ENCODE results near the gene CCR5.

The CCR5 gene

GRCh38 chr3:46359733-46360493 lies 10.8 kb upstream of the CCR5 start:
- DNase-seq (ENCODE audit: low spot score) = no peak

- DNase-seq (ENCODE audit: low spot score) = no peak
These were observed 9.8 kb upstream of the CCR5 start for GRCh38 chr3:46360907-46361306.

DNA sequence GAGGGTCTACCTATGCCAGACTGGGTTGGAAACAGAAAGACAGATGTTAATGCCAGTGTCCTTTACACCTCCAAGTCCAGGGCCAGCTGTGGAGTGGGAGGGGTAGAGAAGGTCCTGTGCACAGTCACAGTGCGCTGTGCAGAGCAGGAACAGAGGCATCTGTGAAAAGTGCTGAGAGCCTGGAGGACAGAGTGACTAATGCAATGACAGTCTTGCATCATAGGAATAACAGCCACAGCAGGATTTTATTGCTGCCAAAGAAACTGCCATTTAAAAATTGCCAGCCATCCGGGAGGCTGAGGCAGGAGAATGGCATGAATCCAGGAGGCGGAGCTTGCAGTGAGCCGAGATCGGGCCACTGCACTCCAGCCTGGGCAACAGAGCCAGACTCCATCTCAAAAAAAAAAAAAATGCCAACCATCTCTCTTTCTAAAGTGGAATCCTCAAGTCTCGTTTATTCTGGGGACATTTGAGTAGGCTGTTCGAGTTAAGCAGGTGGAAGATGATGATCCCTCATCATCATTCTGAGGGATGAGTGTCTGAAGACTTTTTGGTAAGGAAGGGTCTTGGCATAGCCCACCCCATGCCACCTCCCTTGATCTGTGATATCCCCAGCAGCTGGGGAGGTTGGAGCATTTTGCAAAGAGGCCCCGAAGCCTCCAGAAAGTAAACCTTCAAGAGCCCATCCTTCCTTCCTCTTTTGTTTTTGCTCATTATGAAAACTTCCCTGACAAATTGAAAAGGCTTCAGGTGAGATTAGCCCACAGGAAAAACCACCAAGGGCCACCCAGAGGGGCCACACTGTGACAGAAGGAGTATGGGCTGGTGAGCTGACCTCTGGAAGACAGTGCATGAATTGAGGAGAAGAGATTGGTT lies 9.1 kb upstream of the CCR5 start:
- no peak for DNase-seq (ENCODE audit: low spot score)

DNA sequence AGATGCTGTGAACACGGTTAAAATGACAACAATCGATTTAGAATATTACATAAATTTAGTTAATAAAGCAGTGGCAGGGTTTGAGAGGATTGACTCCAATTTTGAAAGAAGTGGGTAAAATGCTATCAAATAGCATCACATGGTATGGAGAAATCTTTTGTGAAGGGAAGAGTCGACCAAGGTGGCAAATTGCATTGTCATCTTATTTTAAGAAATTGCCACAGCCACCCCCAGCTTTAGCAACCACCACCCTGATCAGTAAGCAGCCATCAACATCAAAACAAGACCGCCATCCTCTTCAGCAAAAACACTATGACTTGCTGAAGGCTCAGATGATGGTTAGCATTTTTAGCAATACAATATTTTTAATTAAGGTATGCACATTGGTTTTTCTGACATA lies 5.7 kb upstream of the CCR5 start:
- DNase-seq (ENCODE audit: low spot score) = no peak

- no peak for DNase-seq (ENCODE audit: low spot score)
These were observed 4.8 kb upstream of the CCR5 start for GRCh38 chr3:46365737-46366524.

DNA sequence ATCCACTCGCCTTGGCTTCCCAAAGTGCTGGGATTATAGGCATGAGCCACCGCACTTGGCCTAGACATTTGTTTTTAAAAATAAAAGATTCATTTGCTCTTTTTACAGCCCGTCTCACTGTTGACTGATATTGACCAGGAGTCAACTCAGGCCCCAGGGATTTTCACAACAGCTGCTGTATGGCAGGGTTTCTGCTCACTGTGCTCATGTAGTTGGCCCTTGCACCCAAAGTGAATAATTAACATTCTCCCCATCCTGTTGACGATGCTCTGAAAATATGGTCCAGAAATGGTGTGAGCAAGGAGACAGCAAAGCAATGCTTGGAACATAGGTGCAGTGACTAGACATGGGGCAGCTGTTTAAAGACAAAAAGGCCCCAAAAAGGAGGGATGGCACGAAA lies 2.9 kb upstream of the CCR5 start:
- DNase-seq (ENCODE audit: low spot score) = no peak

DNA sequence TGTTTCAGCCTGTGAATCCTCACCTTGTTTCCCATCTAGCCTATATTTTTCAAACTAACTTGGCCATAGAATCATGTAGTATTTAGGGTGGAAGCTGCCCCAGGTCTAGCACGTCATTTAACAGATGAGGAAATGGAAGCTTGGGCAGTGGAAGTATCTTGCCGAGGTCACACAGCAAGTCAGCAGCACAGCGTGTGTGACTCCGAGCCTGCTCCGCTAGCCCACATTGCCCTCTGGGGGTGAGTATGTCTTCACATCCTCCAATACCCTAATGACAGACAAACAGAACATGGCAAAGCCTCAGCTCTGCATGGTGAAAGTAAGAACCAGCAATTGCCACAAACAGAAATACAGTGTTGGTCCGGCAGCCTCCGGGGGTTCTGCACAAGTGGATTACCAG lies 2.2 kb upstream of the CCR5 start:
- DNase-seq (ENCODE audit: low spot score) = no peak

DNA sequence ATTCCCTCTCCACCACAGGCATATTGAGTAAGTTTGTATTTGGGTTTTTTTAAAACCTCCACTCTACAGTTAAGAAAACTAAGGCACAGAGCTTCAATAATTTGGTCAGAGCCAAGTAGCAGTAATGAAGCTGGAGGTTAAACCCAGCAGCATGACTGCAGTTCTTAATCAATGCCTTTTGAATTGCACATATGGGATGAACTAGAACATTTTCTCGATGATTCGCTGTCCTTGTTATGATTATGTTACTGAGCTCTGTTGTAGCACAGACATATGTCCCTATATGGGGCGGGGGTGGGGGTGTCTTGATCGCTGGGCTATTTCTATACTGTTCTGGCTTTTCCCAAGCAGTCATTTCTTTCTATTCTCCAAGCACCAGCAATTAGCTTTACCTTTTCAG lies 1.6 kb upstream of the CCR5 start:
- no peak for DNase-seq (ENCODE audit: low spot score)

GRCh38 chr3:46369675-46370132 lies 1.0 kb upstream of the CCR5 start:
- DNase-seq (ENCODE audit: low spot score) = no peak

DNA sequence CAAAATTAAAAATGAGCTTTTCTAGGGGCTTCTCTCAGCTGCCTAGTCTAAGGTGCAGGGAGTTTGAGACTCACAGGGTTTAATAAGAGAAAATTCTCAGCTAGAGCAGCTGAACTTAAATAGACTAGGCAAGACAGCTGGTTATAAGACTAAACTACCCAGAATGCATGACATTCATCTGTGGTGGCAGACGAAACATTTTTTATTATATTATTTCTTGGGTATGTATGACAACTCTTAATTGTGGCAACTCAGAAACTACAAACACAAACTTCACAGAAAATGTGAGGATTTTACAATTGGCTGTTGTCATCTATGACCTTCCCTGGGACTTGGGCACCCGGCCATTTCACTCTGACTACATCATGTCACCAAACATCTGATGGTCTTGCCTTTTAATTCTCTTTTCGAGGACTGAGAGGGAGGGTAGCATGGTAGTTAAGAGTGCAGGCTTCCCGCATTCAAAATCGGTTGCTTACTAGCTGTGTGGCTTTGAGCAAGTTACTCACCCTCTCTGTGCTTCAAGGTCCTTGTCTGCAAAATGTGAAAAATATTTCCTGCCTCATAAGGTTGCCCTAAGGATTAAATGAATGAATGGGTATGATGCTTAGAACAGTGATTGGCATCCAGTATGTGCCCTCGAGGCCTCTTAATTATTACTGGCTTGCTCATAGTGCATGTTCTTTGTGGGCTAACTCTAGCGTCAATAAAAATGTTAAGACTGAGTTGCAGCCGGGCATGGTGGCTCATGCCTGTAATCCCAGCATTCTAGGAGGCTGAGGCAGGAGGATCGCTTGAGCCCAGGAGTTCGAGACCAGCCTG lies 984 bp downstream of the CCR5 start:
- DNase-seq (ENCODE audit: low spot score) = no peak

DNA sequence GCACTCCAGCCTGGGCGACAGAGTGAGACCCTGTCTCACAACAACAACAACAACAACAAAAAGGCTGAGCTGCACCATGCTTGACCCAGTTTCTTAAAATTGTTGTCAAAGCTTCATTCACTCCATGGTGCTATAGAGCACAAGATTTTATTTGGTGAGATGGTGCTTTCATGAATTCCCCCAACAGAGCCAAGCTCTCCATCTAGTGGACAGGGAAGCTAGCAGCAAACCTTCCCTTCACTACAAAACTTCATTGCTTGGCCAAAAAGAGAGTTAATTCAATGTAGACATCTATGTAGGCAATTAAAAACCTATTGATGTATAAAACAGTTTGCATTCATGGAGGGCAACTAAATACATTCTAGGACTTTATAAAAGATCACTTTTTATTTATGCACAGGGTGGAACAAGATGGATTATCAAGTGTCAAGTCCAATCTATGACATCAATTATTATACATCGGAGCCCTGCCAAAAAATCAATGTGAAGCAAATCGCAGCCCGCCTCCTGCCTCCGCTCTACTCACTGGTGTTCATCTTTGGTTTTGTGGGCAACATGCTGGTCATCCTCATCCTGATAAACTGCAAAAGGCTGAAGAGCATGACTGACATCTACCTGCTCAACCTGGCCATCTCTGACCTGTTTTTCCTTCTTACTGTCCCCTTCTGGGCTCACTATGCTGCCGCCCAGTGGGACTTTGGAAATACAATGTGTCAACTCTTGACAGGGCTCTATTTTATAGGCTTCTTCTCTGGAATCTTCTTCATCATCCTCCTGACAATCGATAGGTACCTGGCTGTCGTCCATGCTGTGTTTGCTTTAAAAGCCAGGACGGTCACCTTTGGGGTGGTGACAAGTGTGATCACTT lies 2.0 kb downstream of the CCR5 start:
- DNase-seq (ENCODE audit: low spot score) = peak; percentile 20

- no peak for DNase-seq (ENCODE audit: low spot score)
These were observed 4.0 kb downstream of the CCR5 start for GRCh38 chr3:46374755-46375154.

DNA sequence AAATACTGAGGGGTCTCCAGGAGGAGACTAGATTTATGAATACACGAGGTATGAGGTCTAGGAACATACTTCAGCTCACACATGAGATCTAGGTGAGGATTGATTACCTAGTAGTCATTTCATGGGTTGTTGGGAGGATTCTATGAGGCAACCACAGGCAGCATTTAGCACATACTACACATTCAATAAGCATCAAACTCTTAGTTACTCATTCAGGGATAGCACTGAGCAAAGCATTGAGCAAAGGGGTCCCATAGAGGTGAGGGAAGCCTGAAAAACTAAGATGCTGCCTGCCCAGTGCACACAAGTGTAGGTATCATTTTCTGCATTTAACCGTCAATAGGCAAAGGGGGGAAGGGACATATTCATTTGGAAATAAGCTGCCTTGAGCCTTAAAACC lies 4.5 kb downstream of the CCR5 start:
- DNase-seq (ENCODE audit: low spot score) = no peak

- DNase-seq (ENCODE audit: low spot score) = no peak
These were observed 5.1 kb downstream of the CCR5 start for GRCh38 chr3:46375814-46376213.

- DNase-seq (ENCODE audit: low spot score) = peak; percentile 69
These were observed 7.7 kb downstream of the CCR5 start for GRCh38 chr3:46378426-46378942.

DNA sequence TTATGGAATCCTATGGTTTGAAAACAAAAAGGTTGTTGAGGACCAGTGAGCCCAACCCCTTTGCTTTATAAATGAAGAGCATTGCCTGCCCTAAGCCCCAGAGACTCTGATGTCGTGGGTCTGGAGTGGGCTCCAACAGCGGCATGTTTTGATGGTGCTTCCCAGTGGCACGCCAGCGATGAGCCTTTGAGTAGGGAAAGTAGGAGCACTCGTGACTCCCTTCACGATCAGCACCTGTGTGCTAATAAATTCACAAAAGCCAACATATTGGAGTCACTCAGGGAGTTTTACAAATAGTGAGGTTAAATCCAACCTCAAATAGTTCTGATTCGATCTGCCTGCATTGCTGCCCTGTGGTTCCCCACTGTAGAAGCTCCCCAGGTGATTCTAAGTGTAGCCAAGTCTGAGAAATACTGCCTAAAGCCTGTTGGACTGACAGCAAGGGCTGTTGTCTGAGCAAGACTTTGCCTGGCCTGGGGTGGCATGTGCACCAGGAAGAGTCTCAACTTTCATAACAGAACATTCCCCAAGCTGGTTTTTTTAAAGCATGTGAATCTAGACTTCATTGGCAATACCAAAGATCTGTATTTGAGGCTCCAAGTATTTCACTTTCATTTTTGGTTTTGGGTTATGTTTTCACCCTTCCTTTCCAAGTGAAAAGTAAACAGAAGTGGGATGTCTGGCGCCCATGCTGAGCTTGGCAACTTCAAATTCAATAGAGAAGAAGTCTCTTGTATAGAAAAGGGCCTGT lies 9.9 kb downstream of the CCR5 start:
- no peak for DNase-seq (ENCODE audit: low spot score)

- no peak for DNase-seq (ENCODE audit: low spot score)
These were observed 10.9 kb downstream of the CCR5 start for GRCh38 chr3:46381625-46382024.

- no peak for DNase-seq (ENCODE audit: low spot score)
These were observed 12.6 kb downstream of the CCR5 start for GRCh38 chr3:46383211-46383950.

DNA sequence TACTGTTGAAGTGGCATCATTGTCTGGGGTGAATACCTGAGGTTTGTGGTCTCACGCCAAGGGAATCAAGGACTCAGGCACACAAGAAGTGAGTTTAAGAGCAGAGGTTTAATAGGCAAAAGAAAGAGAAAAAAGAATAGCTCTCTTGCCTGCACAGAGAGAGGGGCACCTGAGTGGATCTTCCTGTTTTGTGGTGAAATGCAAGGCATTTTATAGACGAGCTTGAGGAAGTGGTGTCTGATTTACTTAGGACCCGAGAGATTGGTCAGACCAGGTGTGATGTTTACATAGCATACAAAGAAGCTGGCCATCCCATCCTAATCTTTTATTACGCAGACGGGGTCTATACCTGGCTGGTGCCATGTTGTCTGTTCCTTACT lies 13.2 kb downstream of the CCR5 start:
- no peak for DNase-seq (ENCODE audit: low spot score)

Measured in AG08396 (cell line).